ENCODE data around the gene CCNE1. TPM values are rescaled to one million over a fixed set of nuclear protein-coding genes. Genes with fewer than 3 reads are reported as not detected.
A peak's percentile ranks its signal among the peaks of the same experiment; 100 is the strongest.

The CCNE1 gene
- total and polyA plus RNA-seq, 2 of the 13 experiments (the other 11 are each of a cell fraction or from before 2014, with no cell fraction given), result 16.0 to 50.6 TPM

GRCh38 chr19:29855741-29856500 lies 44.1 kb downstream of the CCNE1 start:
- FAIRE-seq (no peak), DNase-seq (ENCODE audit: low spot score) (no peak), ATAC-seq (no peak)
- H3K4me2 ChIP-seq (ENCODE audit: low read depth, low read length), result peak overlapping the region; percentile 33; the same call in 1 of the 2 replicates
- H3K4me3 ChIP-seq (replicated peaks in 1 of 3; ENCODE audit: insufficient read depth in 1 of 3, low read depth in 2 of 3, low read length in 3 of 3), result no peak overlapping the region
- H3K9ac ChIP-seq (ENCODE audit: insufficient read depth, low read depth, low read length), result no peak overlapping the region
- H4K20me1 ChIP-seq (ENCODE audit: insufficient read depth, low read length), result no peaks in the 10 kb centered on the region
- H3K27me3 ChIP-seq (ENCODE audit: control insufficient read depth in 1 of 2, insufficient read depth in 2 of 2, low read length in 2 of 2), result no peaks in the 10 kb centered on the region; a peak in 1 of 5 replicates
- in situ Hi-C loops (cut with HindIII; ENCODE audit: extremely low pct_ligation_motif_present, low pct_unique_long_range_greater_than_20kb), result no loop called here
- 62% methylated on average over 20 of the region's 20 CpGs for WGBS (ENCODE audit: low lambda C conversion rate)
- no peaks in the 10 kb centered on the region for H3K9me3 ChIP-seq (ENCODE audit: low read length)
- TF ChIP-seq ZFP1 (CRISPR knock-in tag; IDR thresholded peaks at IDR 0.05), result no peak
- no peak for TF ChIP-seq ATF7-NPFF (CRISPR knock-in tag; IDR thresholded peaks at IDR 0.05; ENCODE audit: low read depth)
- TF ChIP-seq TOE1 (CRISPR knock-in tag; IDR thresholded peaks at IDR 0.05), result no peak
- no peak for TF ChIP-seq FOXK1 (CRISPR knock-in tag; IDR thresholded peaks at IDR 0.05; ENCODE audit: borderline replicate concordance, low read depth)
- TF ChIP-seq JUNB (CRISPR knock-in tag; IDR thresholded peaks at IDR 0.05; ENCODE audit: borderline replicate concordance), result no peak
- TF ChIP-seq ZNF275 (CRISPR knock-in tag; IDR thresholded peaks at IDR 0.05; ENCODE audit: borderline replicate concordance), result no peak
- TF ChIP-seq IRF1 (CRISPR knock-in tag; IDR thresholded peaks at IDR 0.05; ENCODE audit: low read depth), result no peak
- no peak for TF ChIP-seq ZNF543 (CRISPR knock-in tag; IDR thresholded peaks at IDR 0.05)
- H3K4me1 ChIP-seq (ENCODE audit: insufficient read depth, low read length), result peaks cover under 1% of the 10 kb centered on the region; the same call in 1 of the 2 replicates
- ChIA-PET CTCF (ENCODE audit: low intra/inter-chr PET ratio, low total read pairs) (no interaction called here), POLR2A (interaction anchor here (0.8 kb wide), 1 partner anchor 10 kb away, joined by 3 read pairs; no protein-coding TSS in a partner anchor)
- H3K27ac ChIP-seq (ENCODE audit: extremely low read length, insufficient read depth, low read length), result no peak overlapping the region
- H3K79me2 ChIP-seq (ENCODE audit: insufficient read depth, low read length), result no peaks in the 10 kb centered on the region
- intact Hi-C loops (cut with micrococcal nuclease; ENCODE audit: unreplicated experiment), result no loop called here
- BruUV-seq (replicated peaks), result no TSS peak
- no peak overlapping the region for H2AFZ ChIP-seq (ENCODE audit: low read length)
- no peaks in the 10 kb centered on the region for H3K36me3 ChIP-seq (replicated peaks in 1 of 2; ENCODE audit: control insufficient read depth in 1 of 2, insufficient read depth in 2 of 2, low read length in 2 of 2)
